H9 (cell line): ENCODE results near the gene ANKHD1. TPM values are rescaled to one million over a fixed set of nuclear protein-coding genes. Genes with fewer than 3 reads are reported as not detected.

Experiments
- DNase-seq: peaks from one replicate; pipeline ENCODE4 v3.0.0-alpha.2; 2017
- H2AFZ ChIP-seq: one replicate; pipeline ENCODE4 v1.6.1; 2013; ENCODE audit warnings: mild to moderate bottlenecking, low read length, control low read depth, moderate library complexity
- H2AK5ac ChIP-seq: 2 replicates; pipeline ENCODE4 v1.6.1; 2013; ENCODE audit warnings: low read length, control low read depth, mixed read lengths; ENCODE audit not compliant: insufficient read length
- H2BK120ac ChIP-seq: one replicate; pipeline ENCODE4 v1.6.1; 2013; ENCODE audit warnings: low read depth, mild to moderate bottlenecking, low read length, control low read depth, inconsistent platforms; ENCODE audit not compliant: poor library complexity, severe bottlenecking
- H2BK12ac ChIP-seq: 2 replicates; pipeline ENCODE4 v1.6.1; 2013; ENCODE audit warnings: low read length, control low read depth, mixed read lengths, low read depth; ENCODE audit not compliant: insufficient read length
- H2BK15ac ChIP-seq: 2 replicates; pipeline ENCODE4 v1.6.1; 2013; ENCODE audit warnings: low read depth, low read length, control low read depth
- H2BK20ac ChIP-seq: one replicate; pipeline ENCODE4 v1.6.1; 2013; ENCODE audit warnings: low read depth, mild to moderate bottlenecking, low read length, control low read depth, inconsistent platforms; ENCODE audit not compliant: poor library complexity, severe bottlenecking
- H2BK5ac ChIP-seq: 2 replicates; pipeline ENCODE4 v1.6.1; 2013; ENCODE audit warnings: low read length, control low read depth, mixed read lengths; ENCODE audit not compliant: insufficient read length
- H3K14ac ChIP-seq: 2 replicates; pipeline ENCODE4 v1.6.1; 2013; ENCODE audit warnings: low read length, control low read depth; ENCODE audit not compliant: insufficient read depth
- H3K18ac ChIP-seq: 2 replicates; pipeline ENCODE4 v1.6.1; 2013; ENCODE audit warnings: low read depth, mild to moderate bottlenecking, mixed read lengths, low read length, control low read depth; ENCODE audit not compliant: insufficient read length
- H3K23ac ChIP-seq: 2 replicates; pipeline ENCODE4 v1.6.1; 2013; ENCODE audit warnings: low read length, control low read depth, mixed read lengths, low read depth; ENCODE audit not compliant: insufficient read length
- H3K23me2 ChIP-seq: 2 replicates; pipeline ENCODE4 v1.6.1; 2013; ENCODE audit warnings: low read depth, mild to moderate bottlenecking, mixed read lengths, low read length, control low read depth; ENCODE audit not compliant: insufficient read length, poor library complexity, severe bottlenecking
- H3K27ac ChIP-seq: 2 replicates; pipeline ENCODE4 v1.5.1; 2013; ENCODE audit warnings: low read length, control low read depth, mixed read lengths, low read depth; ENCODE audit not compliant: insufficient read length
- H3K27me3 ChIP-seq: 2 replicates; pipeline ENCODE4 v1.6.1; 2013; ENCODE audit warnings: low read length, control low read depth, inconsistent platforms; ENCODE audit not compliant: insufficient read depth
- H3K4ac ChIP-seq: 2 replicates; pipeline ENCODE4 v1.6.1; 2013; ENCODE audit warnings: low read depth, mild to moderate bottlenecking, control low read depth, inconsistent platforms, low read length, moderate library complexity
- H3K4me1 ChIP-seq: 2 replicates; pipeline ENCODE4 v1.6.1; 2013; ENCODE audit warnings: low read length, control low read depth, inconsistent platforms; ENCODE audit not compliant: insufficient read depth
- H3K4me2 ChIP-seq: 2 replicates; pipeline ENCODE4 v1.6.1; 2013; ENCODE audit warnings: low read length, control low read depth, mixed read lengths; ENCODE audit not compliant: insufficient read length, insufficient read depth
- H3K56ac ChIP-seq: 2 replicates; pipeline ENCODE4 v1.6.1; 2013; ENCODE audit warnings: low read depth, mild to moderate bottlenecking, mixed read lengths, low read length, control low read depth; ENCODE audit not compliant: insufficient read length
- H3K79me1 ChIP-seq: 2 replicates; pipeline ENCODE4 v1.6.1; 2013; ENCODE audit warnings: low read depth, mild to moderate bottlenecking, moderate library complexity, low read length, control low read depth, inconsistent platforms; ENCODE audit not compliant: insufficient read depth, poor library complexity, severe bottlenecking
- H3K79me2 ChIP-seq: 2 replicates; pipeline ENCODE4 v1.6.1; 2013; ENCODE audit warnings: low read length, control low read depth, inconsistent platforms; ENCODE audit not compliant: insufficient read depth
- H3K9ac ChIP-seq: 2 replicates; pipeline ENCODE4 v1.6.1; 2013; ENCODE audit warnings: low read length, control low read depth, mixed read lengths; ENCODE audit not compliant: insufficient read length; ENCODE audit errors: extremely low read depth
- H3K9me3 ChIP-seq: one replicate; pipeline ENCODE4 v1.6.1; 2013; ENCODE audit warnings: low read depth, low read length, inconsistent platforms; ENCODE audit not compliant: control insufficient read depth
- H3T11ph ChIP-seq: one replicate; pipeline ENCODE4 v1.6.1; 2013; ENCODE audit warnings: mild to moderate bottlenecking, low read length, control low read depth, inconsistent platforms
- H4K20me1 ChIP-seq: one replicate; pipeline ENCODE4 v1.6.1; 2013; ENCODE audit not compliant: control insufficient read depth, insufficient read length, insufficient read depth
- H4K5ac ChIP-seq: 2 replicates; pipeline ENCODE4 v1.6.1; 2013; ENCODE audit warnings: low read depth, mild to moderate bottlenecking, mixed read lengths, low read length, control low read depth; ENCODE audit not compliant: insufficient read length
- H4K8ac ChIP-seq: replicated peaks from 2 replicates; pipeline ENCODE4 v1.6.1; 2013; ENCODE audit warnings: low read length, control low read depth, mixed read lengths, low read depth; ENCODE audit not compliant: insufficient read length
- H4K91ac ChIP-seq: 2 replicates; pipeline ENCODE4 v1.6.1; 2013; ENCODE audit warnings: low read depth, mild to moderate bottlenecking, moderate library complexity, mixed read lengths, low read length, control low read depth; ENCODE audit not compliant: insufficient read length
- H3K27ac Mint-ChIP-seq, 3 experiments: 2 replicates in 2 of 3; 3 replicates in 1 of 3; pipeline ENCODE4 v1.8.0; 2020 to 2021; ENCODE audit warnings: mixed read lengths in 3 of 3, mild to moderate bottlenecking in 1 of 3, moderate library complexity in 1 of 3
- H3K27me3 Mint-ChIP-seq: 2 replicates; pipeline ENCODE4 v1.8.0; 2021; ENCODE audit warnings: low read depth, mild to moderate bottlenecking, moderate library complexity, mixed read lengths
- H3K36me3 Mint-ChIP-seq, 3 experiments: 2 replicates in 2 of 3; 3 replicates in 1 of 3; pipeline ENCODE4 v1.8.0; 2020 to 2021; ENCODE audit warnings: low read depth in 3 of 3, mixed read lengths in 3 of 3; ENCODE audit not compliant: insufficient read depth in 1 of 3
- H3K4me1 Mint-ChIP-seq, 2 experiments: 2 replicates each; pipeline ENCODE4 v1.8.0; 2020; ENCODE audit warnings: mixed read lengths in 2 of 2
- H3K4me3 Mint-ChIP-seq, 2 experiments: 2 replicates in 1 of 2; 3 replicates in 1 of 2; pipeline ENCODE4 v1.8.0; 2020 to 2021; ENCODE audit warnings: mild to moderate bottlenecking in 2 of 2, mixed read lengths in 2 of 2, moderate library complexity in 1 of 2
- H3K9me3 Mint-ChIP-seq, 2 experiments: 2 replicates in 1 of 2; 3 replicates in 1 of 2; pipeline ENCODE4 v1.8.0; 2020; ENCODE audit warnings: mild to moderate bottlenecking in 2 of 2, mixed read lengths in 2 of 2, moderate library complexity in 1 of 2
- CTCF ChIP-seq: fragments of 200-600 bp; sonication (generic); conservative IDR thresholded peaks from 3 replicates; pipeline ENCODE4 v1.8.0; 2021; ENCODE audit warnings: antibody characterized with exemption, mild to moderate bottlenecking
- WGBS: extraction: QIAGEN DNeasy Blood & Tissue Kit; methylation state at CpG from one replicate; pipeline ENCODE4 v1.1.7; 2013; ENCODE audit warnings: missing lambda C conversion rate, low lambda C conversion rate, mixed read lengths; ENCODE audit not compliant: insufficient read length; ENCODE audit errors: extremely low coverage; 5-methylcytosine and 5-hydroxymethylcytosine counted together
- total RNA-seq: library from RNA; stranded (reverse); gene quantifications from 2 replicates; pipeline ENCODE4 v1.2.1, GENCODE V29; 2021

ANKHD1 gene
- total RNA-seq, 1 experiment from 2014 or later = 105 TPM

- H3K4ac ChIP-seq = no peak overlapping the region; the same call in 1 of the 2 replicates
- H3K23ac ChIP-seq = no peak overlapping the region
- peak overlapping the region; percentile 94 for H3K4me2 ChIP-seq
- H3K9ac ChIP-seq = no peak overlapping the region
- no CpG with 5 or more reads among the region's 3 CpGs for WGBS
- Mint-ChIP-seq H3K9me3 (no peaks in the 10 kb centered on the region), H3K4me1 (peaks cover 25 to 26% of the 10 kb centered on the region in 2 experiments), H3K4me3 (peak overlapping the region; percentile 91 to 92), H3K36me3 (peaks cover 5 to 30% (median 29%) of the 10 kb centered on the region in 3 experiments; a peak in 6 of 7 replicates), H3K27me3 (no peaks in the 10 kb centered on the region; the same call in 1 of the 2 replicates), H3K27ac (peak overlapping the region; percentile 79 to 97 (median 88); a peak in 5 of 7 replicates)
- peak overlapping the region; percentile 86; the same call in 1 of the 2 replicates for H3K14ac ChIP-seq
- H2BK5ac ChIP-seq = no peak overlapping the region
- no peak for TF ChIP-seq CTCF
- no peak overlapping the region for H2AFZ ChIP-seq
- no peak overlapping the region for H2BK12ac ChIP-seq
- no peak overlapping the region for H2BK20ac ChIP-seq
- peak overlapping the region; percentile 22 for H4K91ac ChIP-seq
- peaks cover 6% of the 10 kb centered on the region for H3K79me2 ChIP-seq
- no peak overlapping the region for H3K27ac ChIP-seq
- H3K79me1 ChIP-seq = peaks cover 3% of the 10 kb centered on the region
- H2BK15ac ChIP-seq = no peak overlapping the region
- no peak for DNase-seq
- no peaks in the 10 kb centered on the region for H3K27me3 ChIP-seq
- H3K23me2 ChIP-seq = no peaks in the 10 kb centered on the region
- H2AK5ac ChIP-seq = no peak overlapping the region
- no peak overlapping the region for H4K8ac ChIP-seq
- no peak overlapping the region for H2BK120ac ChIP-seq
- H3K18ac ChIP-seq = peak overlapping the region; percentile 3
- H3K4me1 ChIP-seq = 0 out of 2 replicates have a peak, but pooled peaks cover 3% of the 10 kb centered on the region
- no peak overlapping the region for H3T11ph ChIP-seq
- H3K56ac ChIP-seq = no peak overlapping the region
- H4K20me1 ChIP-seq = no peaks in the 10 kb centered on the region
- no peak overlapping the region for H4K5ac ChIP-seq
- H3K9me3 ChIP-seq = no peaks in the 10 kb centered on the region
These were observed 156.3 kb downstream of the ANKHD1 start for GRCh38 chr5:140557965-140558364.
